Psoas muscle (tissue), 8 donors: ENCODE measurements around the gene LPCAT1. TPM values are rescaled to one million over a fixed set of nuclear protein-coding genes. Genes with fewer than 3 reads are reported as not detected.

ENCODE experiments used
- ATAC-seq, 4 donors: fragments of 200-7000 bp; cut with Tn5 transposase; one replicate each; pipeline ENCODE4 v1.9.1; 2020; ENCODE audit warnings: moderate library complexity in 3 of 4, mild to moderate bottlenecking in 2 of 4
- DNase-seq, 2 donors: peaks; one replicate each; pipeline ENCODE4 v3.0.0-alpha.2; 2020
- H3K27ac ChIP-seq: fragments of 200-600 bp; one replicate; pipeline ENCODE4 v1.8.0; 2022
- H3K27me3 ChIP-seq, 3 donors: fragments of 200-600 bp in 1 of 3; one replicate each; pipeline versions ENCODE4 v1.6.1 to v1.8.0; 2013 to 2022; ENCODE audit warnings: low read length in 2 of 3, mild to moderate bottlenecking in 2 of 3, moderate library complexity in 1 of 3; ENCODE audit not compliant: insufficient read depth in 3 of 3
- H3K36me3 ChIP-seq, 2 donors: fragments of 200-600 bp in 1 of 2; one replicate each; pipeline versions ENCODE4 v1.6.1 to v1.8.0; 2013 to 2022; ENCODE audit warnings: low read depth in 1 of 2, mild to moderate bottlenecking in 1 of 2, moderate library complexity in 1 of 2; ENCODE audit not compliant: insufficient read depth in 1 of 2
- H3K4me1 ChIP-seq: fragments of 200-600 bp; one replicate; pipeline ENCODE4 v1.8.0; 2022
- H3K4me3 ChIP-seq: fragments of 200-600 bp; one replicate; pipeline ENCODE4 v1.8.0; 2022; ENCODE audit warnings: mild to moderate bottlenecking
- H3K9me3 ChIP-seq: fragments of 200-600 bp; one replicate; pipeline ENCODE4 v1.8.0; 2022
- WGBS, 3 donors: extraction: QIAGEN DNeasy Blood & Tissue Kit; methylation state at CpG; one replicate each; pipeline versions ENCODE4 v1.1.6 to v1.1.7; 2013; 5-methylcytosine and 5-hydroxymethylcytosine counted together
- intact Hi-C, 2 donors: fragments of 100-400 bp; cut with DNase I; formaldehyde crosslinking; loops; one replicate each; pipeline versions ENCODE4 v1.11.0 to v1.14.2; 2022
- polyA plus RNA-seq, 3 donors: library from polyadenylated mRNA; stranded (reverse); fragments of 200-250 nt; gene quantifications; one replicate each; pipeline ENCODE4 v1.2.3, GENCODE V29; 2013
- total RNA-seq, 4 donors: library from RNA; stranded (reverse); fragmentation: NEBNext Ultra II Directional in 2 of 4; extraction: Animal tissue kit (Norgen Biotek cat#: 25700) in 2 of 4; gene quantifications; one replicate each; pipeline versions ENCODE4 v1.2.1 to v1.2.4, GENCODE V29; 2021 to 2023
- TF ChIP-seq, protein P1 (sequence below): fragments of 200-600 bp; IDR thresholded peaks from one replicate; pipeline ENCODE4 v1.8.0; 2022; ENCODE audit warnings: antibody characterized with exemption
- donor health status: healthy with polysubstance abuse.
- donor health status: DM: no; HTN: no; CAD: no; lungs with moderate emphysema.
- donor health status: Bipolar disorder and iron deficiency.
- donor health status: healthy.
- donor health status: DM: yes; HTN: yes; CAD: no.
- donor health status: DM: no; HTN: no; CAD: no.
- donor health status: DM: no; HTN: no; CAD: no.
- donor health status: DM: yes; HTN: yes; CAD: no.

The LPCAT1 gene
- total and polyA plus RNA-seq, 7 donors, result 2.4 to 6.2 (median 4.7) TPM

DNA sequence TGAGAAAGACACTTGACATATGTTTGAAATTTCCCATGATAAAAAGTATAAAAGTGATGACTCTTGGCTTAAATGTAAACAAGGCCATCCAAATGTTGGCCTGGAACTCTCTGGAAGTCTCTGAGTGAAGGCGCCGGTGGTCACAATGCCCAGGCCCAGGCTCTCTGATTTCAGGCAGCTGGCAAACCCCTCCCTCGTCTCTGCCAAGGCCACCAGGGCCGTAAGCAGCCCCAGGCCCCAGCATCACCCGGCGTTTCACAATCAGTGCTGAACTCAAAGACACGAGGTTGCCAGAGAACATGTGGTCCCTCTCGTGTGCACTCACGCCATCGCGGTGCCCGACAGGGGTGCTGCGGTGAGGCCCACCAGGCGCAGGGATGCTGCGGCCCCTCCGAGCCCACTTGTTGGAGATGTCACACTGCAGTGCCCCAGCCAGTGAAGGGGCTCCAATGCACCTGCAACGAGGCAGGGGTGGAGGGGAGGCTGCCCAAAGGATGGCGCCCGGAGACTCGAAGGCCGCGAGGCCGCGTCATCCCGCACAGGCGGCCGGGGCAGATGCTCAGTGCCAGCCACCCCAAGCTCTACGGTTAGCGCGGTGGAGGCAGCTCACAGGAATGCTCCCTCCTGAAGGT lies 15.0 kb downstream of the LPCAT1 start:
- Histone ChIP-seq H3K4me1 (no peaks in the 10 kb centered on the region), H3K9me3 (no peaks in the 10 kb centered on the region), H3K27me3 (no peaks in the 10 kb centered on the region), H3K36me3 (no peaks in the 10 kb centered on the region), H3K27ac (no peak overlapping the region), H3K4me3 (no peak overlapping the region)
- intact Hi-C loops, result no loop called here
- 87 to 88% (median 88%) methylated on average over 30 of the region's 30 CpGs for WGBS, 3 donors
- TF ChIP-seq, protein P1, sequence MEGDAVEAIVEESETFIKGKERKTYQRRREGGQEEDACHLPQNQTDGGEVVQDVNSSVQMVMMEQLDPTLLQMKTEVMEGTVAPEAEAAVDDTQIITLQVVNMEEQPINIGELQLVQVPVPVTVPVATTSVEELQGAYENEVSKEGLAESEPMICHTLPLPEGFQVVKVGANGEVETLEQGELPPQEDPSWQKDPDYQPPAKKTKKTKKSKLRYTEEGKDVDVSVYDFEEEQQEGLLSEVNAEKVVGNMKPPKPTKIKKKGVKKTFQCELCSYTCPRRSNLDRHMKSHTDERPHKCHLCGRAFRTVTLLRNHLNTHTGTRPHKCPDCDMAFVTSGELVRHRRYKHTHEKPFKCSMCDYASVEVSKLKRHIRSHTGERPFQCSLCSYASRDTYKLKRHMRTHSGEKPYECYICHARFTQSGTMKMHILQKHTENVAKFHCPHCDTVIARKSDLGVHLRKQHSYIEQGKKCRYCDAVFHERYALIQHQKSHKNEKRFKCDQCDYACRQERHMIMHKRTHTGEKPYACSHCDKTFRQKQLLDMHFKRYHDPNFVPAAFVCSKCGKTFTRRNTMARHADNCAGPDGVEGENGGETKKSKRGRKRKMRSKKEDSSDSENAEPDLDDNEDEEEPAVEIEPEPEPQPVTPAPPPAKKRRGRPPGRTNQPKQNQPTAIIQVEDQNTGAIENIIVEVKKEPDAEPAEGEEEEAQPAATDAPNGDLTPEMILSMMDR, result no peak
- ATAC-seq (no peak), DNase-seq (peak; percentile 11 to 46)

DNA sequence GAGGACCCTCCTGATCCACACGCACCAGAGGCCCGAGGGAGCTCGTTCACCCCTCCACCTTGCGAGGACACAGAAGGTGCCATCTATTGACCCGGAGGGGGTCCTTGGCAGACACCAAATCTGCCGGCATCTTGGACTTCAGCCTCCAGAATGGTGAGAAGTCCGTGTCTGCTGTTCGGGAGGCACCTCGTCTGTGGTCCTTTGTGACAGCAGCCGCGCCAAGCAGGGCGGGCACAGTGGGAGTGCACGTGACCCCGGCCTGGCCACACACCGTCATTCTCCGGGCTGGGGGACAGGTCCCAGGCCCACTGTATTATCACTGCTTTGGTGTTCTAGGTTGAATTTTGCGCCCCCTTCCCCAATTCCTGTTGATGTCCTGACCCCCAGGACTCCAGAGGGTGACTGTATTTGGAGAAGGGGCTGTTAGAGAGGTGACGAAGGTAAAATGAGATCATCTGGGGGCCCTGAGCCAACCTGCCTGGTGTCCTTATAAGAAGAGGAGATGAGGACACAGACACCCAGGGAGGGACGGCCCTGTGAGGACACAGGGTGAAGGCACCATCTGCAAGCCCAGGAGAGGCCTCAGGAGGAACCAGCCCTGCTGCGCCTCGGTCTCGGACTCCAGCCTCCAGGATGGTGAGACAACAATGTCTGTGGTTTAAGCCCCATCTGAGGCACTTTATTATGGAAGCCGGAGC lies 15.7 kb downstream of the LPCAT1 start:
- 91 to 95% (median 93%) methylated on average over 23 of the region's 23 CpGs for WGBS, 3 donors
- no peak for ATAC-seq
- H3K9me3 ChIP-seq, result no peaks in the 10 kb centered on the region
- H3K27me3 ChIP-seq, result no peaks in the 10 kb centered on the region
- no peaks in the 10 kb centered on the region for H3K36me3 ChIP-seq
- no peak overlapping the region for H3K27ac ChIP-seq
- TF ChIP-seq, protein P1, result no peak
- H3K4me3 ChIP-seq, result no peak overlapping the region
- DNase-seq, result peak; percentile 4 to 23
- H3K4me1 ChIP-seq, result no peaks in the 10 kb centered on the region
- intact Hi-C loops, result no loop called here

DNA sequence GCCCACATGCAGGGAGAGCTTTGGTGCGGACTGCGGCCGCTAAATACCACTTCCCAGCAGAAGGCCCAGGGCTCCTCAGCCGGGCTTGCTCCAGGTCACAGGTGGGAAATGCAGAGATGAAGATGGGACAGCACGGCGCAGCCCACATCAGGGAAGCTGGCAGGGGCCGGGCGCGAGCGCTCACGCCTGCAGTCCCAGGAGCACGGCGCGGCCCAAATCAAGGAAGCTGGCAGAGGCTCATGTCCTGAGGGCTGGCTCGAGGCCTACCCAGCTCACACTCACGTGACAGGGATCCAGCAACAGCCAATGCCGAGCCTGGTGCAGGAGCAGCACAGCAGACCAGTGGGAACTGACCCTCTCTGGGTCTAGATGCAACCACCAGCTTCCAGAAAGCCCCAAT lies 16.3 kb downstream of the LPCAT1 start:
- Histone ChIP-seq H3K4me3 (no peak overlapping the region), H3K27me3 (no peaks in the 10 kb centered on the region), H3K27ac (no peak overlapping the region), H3K9me3 (no peaks in the 10 kb centered on the region), H3K4me1 (no peaks in the 10 kb centered on the region), H3K36me3 (no peaks in the 10 kb centered on the region)
- ATAC-seq (no peak), DNase-seq (peak; percentile 18 to 34)
- intact Hi-C loops, result no loop called here
- WGBS, 3 donors, result 87 to 88% (median 88%) methylated on average over 17 of the region's 17 CpGs
- TF ChIP-seq, protein P1, result no peak

- Histone ChIP-seq H3K9me3 (no peaks in the 10 kb centered on the region), H3K36me3 (no peaks in the 10 kb centered on the region), H3K4me1 (no peaks in the 10 kb centered on the region), H3K4me3 (no peak overlapping the region), H3K27me3 (no peaks in the 10 kb centered on the region), H3K27ac (no peak overlapping the region)
- intact Hi-C loops, result no loop called here
- TF ChIP-seq, protein P1, result no peak
- peak; percentile 6 to 23 for DNase-seq
- WGBS, 3 donors, result 93 to 95% (median 93%) methylated on average over 11 of the region's 11 CpGs
- ATAC-seq, result no peak
These were observed 16.8 kb downstream of the LPCAT1 start for GRCh38 chr5:1507014-1507375.
